OCI-M2 (cell line): Measurements from ENCODE around the gene TRAFD1.
"Not testable (repeated sequence)": the region's sequence is repeated elsewhere in the genome, so short reads cannot be mapped to it uniquely, and the experiment has no call there.

ENCODE experiments used
- DNase-seq: peaks from one replicate; lab custom pipeline; 2025; ENCODE audit not compliant: unreplicated experiment; lab: John Stamatoyannopoulos, UW

The TRAFD1 gene, protein sequence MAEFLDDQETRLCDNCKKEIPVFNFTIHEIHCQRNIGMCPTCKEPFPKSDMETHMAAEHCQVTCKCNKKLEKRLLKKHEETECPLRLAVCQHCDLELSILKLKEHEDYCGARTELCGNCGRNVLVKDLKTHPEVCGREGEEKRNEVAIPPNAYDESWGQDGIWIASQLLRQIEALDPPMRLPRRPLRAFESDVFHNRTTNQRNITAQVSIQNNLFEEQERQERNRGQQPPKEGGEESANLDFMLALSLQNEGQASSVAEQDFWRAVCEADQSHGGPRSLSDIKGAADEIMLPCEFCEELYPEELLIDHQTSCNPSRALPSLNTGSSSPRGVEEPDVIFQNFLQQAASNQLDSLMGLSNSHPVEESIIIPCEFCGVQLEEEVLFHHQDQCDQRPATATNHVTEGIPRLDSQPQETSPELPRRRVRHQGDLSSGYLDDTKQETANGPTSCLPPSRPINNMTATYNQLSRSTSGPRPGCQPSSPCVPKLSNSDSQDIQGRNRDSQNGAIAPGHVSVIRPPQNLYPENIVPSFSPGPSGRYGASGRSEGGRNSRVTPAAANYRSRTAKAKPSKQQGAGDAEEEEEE

DNA sequence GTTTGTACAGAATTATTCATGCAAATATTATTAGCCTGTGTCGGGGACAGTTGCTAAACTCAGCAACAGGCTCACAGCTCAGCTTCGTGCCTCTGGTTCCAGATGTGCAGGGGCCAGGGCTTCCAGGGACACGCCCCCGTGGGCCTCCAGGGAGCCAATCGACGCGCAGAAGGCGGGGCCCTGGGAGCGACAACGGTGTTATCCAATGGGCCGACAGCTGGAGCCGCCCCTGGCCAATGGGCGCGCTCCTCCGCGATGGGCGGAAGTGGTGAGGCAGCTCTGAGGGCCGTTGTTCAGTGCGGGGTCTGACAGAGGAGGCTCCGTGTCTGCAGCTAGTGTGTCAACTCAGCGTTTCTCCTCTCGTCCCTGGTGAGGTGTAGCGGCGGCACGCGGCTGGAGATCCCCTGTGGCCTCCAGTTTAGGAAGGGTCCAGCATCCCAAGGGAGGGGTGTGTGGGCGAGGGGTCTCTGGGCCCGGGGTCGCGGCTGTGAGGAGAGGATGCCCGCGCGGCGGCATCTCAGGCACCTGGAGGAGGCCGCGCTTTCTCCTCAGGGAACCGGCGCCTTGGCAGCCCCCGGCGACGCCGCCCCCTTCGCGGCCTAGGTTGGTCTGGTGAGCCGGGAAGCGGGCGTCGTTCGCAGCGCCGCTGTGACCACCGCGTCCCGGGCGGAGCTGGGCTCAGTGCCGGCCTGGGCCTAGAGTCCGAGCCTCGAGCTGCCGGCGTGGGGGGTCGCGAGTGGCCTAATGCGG lies at the start of gene TRAFD1:
TSS of gene TRAFD1 (plus strand) at position 311 of the 750 bp plus-strand sequence. CDS start 4,963 bp downstream, outside the sequence.
- DNase-seq: peak; percentile 75

DNA sequence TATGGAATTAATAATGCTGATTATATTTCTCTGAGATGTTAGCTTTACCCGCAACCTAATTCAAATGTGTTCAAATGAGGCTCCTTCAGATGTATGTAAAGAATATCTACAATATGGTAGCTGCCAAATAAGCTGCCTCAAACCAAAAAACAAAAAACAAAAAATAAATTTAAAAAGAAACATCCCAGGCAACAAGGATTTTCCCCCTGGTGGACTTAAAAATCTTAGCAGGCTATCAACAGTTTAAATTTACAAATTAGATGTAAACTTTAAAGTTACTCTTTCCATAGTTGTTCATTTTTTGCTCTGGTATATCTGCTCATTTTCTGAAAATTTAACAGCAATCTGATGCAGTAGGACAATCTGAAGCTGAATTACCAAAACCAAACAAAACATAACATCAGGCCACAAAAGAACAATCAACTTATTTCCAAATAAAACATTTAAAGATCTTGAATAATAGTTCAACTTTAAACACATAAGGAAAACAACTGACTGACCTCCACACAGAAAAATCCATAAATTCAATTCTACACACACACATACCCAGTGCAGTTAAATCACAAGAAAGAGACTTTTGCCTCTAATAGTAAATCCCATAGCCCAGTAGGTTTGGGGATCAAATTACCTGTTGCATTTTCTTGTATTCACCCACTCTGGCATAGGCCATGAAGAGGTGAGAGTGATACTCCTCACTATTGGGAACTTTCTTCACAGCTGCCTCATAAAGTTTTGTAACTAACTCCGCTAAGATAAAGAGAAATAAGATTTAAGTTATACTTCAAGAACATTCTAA lies 38.1 kb upstream of the TRAFD1 start:
- DNase-seq: no peak

DNA sequence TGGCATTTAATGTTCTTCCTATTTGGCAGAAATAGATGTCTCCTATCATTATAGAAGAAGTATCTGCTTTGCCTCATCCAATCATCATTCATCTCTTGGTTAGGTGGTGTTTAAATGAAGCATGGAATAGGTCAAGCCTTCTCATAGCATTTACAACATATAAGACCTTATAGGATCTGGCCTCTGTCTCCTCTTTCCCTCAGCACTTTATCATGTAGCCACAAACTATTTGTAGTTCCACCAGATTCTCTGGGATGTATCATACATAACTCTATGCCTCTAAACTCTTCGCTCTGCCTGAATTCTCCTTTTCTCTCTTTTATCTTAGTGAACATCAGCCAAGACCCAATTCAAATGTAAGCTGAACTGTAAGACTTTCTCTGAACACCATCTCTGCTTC lies 37.5 kb upstream of the TRAFD1 start:
- no peak for DNase-seq

DNA sequence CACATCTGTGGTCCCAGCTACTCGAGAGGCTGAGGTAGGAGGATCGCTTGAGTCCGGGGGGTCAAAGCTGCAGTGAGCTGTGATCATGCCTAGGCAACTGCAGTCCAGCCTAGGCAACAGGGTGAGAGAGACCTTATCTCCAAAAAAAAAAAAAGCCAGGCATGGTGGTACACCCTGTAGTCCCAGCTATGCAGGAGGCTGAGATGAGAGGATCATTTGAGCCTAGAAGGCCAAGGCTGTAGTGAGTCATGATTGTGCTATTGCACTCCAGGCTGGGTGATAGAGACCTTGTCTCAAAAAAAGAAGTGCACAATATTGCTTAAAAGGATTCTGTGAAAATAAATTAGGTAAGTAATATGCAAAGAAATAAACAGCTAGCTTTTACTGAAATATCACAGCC lies 33.8 kb upstream of the TRAFD1 start:
- no peak for DNase-seq

DNA sequence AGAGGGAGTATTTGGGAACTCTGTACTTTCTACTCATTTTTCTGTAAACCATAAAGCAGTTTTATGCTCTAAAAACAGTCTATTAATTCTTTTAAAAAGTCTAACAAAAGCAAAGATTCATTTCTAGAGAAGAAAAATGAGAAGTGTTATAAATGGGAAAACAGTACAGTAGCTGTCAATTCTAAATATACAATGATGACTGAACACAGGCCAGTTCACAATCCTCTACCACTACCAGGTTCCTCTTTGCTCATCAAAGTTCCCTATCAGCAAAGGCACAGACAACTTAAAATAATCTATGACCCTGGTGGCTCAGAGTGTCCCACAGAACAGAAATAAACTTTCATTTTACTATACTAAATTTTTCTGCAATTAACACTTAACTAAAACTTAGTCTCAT lies 29.3 kb upstream of the TRAFD1 start:
- DNase-seq: peak; percentile 31

DNA sequence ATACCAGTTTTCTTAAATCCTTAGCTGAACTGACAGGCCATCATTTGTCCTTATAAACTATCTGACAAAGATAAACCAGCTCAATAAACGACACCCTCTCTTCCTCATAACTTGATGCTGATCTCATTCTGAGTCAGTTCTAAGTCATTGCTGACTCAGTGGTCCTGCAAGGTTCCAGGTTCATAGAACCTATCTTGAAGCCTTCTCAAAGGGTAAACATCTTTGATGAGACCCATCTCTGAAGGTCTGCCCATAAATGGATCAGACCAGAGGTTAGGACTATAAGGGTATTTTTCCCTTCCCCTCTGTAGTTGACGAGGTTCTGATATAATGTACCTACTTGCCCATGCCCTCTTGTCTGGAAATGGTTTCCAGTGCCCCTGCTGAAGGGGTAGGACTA lies 28.7 kb upstream of the TRAFD1 start:
- no peak for DNase-seq

DNA sequence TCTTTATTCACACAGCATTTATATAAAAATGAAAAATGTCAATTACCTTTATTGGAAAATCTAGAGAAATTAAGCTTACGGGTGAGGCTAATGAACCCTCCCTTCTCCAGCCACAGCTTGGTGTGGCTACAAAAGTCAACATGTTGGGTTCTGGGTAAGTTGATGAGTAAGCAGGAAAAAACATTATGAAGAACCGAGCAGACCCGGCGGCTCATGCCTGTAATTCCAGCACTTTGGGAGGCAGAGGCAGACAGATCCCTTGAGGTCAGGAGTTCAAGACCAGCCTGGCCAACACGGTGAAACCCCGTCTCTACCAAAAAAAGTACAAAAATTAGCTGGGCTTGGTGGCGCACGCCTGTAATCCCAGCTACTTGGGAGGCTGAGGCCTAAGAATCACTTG lies 27.7 kb upstream of the TRAFD1 start:
- no peak for DNase-seq

DNA sequence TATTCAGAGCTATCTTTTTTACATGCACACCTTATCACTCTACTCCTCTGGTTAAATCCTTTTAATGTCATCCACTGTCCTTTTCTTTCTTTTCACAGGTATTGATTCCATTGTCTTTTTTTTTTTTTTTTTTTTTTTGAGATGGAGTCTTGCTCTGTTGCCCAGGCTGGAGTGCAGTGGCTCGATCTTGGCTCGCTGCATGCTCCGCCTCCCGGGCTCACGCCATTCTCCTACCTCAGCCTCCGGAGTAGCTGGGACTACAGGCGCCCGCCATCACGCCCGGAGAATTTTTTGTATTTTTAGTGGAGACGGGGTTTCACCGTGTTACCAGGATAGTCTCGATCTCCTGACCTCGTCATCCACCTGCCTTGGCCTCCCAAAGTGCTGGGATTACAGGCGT lies 24.9 kb upstream of the TRAFD1 start:
- not testable (repeated sequence) for DNase-seq

DNA sequence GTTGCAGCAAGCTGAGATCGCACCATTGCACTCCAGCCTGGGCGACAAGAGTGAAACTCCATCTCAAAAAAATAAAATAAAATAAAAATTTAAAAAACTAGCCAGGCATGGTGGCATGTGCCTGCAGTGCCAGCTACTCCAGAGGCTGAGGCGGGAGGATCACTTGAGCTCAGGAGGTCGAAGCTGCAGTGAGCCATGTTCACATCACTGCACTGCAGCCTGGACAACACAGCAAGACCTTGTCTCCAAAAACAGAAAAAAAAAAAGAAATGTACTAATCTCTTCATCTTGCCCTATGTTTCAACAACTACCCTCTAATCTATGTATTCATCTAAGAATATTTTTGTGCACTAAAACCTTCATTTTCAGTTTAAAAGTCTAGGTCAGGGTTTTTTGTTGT lies 23.2 kb upstream of the TRAFD1 start:
- no peak for DNase-seq

DNA sequence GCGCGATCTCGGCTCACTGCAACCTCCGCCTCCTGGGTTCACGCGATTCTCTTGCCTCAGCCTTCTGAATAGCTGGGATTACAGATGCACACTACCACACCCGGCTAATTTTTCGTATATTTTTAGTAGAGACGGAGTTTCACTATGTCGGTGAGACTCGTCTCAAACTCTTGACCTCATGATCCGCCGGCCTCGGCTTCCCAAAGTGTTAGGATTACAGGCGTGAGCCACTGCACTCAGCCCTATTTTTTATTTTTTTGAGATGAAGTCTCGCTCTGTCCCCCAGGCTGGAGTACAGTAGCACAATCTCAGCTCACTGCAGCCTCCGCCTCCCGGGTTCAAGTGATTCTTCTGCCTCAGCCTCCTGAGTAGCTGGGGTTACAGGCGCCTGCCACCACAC lies 22.6 kb upstream of the TRAFD1 start:
- not testable (repeated sequence) for DNase-seq

DNA sequence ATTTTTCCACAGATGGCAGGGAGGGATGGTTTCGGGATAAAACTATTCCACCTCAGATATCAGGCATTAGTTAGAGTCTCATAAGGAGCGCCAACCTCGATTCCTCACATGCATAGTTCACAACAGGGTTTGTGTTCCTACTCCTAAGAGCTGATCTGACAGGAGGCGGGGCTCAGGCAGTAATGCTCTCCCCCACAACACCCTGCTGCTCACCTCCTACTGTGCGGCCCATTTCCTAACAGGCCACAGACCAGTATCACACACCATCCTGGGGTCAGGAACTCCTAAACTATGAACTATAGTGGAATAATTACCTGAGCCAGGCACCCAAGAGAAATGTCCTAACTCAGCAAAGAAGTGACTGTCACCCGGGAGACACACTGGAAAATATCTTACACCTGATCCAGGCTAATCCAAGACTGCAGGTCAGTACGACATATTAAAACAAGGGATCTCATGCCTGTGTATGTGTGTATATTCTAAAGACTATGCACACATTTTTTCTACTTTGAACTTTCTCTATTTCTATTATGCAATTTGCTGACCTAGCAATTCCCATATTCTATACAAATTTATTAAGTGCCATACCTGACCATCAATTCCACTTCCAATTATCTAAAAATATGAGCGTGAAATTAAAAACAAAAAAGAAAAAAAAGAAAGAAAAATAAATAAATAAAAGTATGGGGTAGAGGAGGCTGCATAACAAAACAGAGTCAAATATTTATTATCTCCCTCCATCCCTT lies 21.4 kb upstream of the TRAFD1 start:
- DNase-seq: no peak

DNA sequence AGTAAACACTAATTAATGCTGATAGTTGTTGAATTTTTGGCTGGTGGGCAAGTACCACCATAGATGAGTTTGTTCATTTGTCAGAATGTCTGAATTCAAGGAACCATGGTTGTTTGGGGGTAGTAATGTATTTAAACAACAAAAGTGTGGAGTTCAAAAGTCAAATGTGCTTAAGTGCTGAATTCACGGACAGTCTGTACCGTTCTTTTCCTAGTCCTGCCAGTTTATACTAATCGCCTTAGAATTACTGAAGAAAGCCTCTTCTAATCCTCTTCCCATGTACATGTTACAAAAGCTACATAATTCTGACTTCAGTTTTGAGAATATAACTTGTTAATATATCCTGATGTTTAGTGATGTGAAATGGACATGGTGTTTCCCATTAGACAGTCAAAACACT lies 19.5 kb upstream of the TRAFD1 start:
- no peak for DNase-seq

DNA sequence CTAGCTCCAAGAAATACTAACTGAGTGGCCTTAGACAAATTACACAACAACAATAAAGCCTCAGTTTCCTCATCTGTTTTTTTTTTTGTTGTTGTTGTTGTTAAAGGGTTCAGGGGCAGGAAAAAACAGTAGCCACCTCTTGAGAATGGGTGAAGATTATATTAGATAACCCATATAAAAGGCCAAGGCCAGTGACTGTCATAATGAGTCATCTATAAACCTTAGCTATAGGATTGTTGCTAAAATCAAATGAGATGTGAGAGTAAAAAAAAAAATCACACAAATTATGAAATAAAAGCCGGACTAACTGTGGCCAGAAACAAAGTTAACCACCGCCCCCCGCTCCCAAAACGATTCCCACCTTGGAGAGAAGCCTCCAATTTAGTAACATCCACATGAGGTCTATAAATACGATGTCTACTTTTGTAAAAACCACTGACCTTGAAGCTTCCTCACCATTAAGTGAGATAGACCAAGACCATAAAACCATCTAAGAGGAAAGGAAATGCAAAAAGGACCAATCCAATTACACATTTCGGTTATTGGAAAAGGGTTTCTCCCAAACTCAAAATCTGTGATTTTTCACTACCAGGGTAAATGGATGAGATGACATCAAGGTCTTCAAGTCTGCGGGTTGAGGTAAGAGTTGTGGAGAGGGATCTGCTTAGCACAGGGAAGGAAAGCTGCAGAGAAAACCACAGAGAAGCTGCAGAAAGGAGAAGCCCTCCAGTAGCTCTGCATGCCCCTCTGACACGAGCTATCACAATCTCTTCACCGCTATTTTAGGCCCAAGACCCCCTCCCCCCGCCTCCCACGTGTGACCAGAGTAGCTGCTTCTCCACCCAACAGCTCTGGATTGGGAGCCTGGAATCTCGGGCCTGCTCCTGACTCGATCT lies 17.8 kb upstream of the TRAFD1 start:
- no peak for DNase-seq

DNA sequence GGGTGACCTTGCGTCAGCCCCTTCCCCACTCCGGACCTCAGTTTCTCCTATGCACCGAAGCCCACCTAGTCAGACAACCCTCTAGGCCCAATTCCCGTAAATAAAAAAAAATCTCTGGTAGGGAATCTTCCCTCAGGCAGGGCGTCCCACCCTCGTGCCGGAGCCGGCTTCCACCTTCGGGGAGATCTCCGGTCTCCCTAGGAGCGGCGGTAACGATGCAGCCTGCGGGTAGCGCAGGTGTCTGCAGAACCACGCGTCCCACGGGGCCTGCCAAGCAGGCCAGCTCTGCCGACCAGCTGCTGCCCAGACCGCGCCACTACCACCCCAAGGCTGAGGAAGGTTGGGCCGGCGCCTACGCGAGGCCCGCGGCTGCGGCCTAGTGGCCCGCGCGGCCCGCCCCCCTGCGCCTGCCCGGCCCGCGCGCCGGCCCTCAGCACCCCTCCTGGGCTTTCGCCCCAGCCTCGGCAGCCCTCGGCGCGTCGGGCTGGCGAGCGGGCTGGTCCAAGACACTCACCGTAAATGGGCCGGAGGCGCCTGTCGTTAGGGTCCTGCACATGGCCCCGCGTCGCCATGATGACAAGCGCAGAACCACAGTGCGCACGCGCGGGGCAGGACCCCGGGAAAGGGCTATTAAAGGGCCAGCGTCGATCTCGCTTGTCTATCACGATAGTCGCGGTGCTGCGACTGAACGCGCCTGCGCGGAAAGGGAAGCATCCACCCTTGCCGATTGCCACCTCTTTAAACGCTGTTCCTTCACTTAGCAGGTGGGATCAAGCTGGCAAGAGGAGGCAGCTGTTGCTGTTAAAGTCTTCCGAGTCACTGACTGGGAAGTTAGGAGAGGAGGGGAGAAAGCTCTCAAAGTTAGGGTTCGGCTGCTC lies 16.9 kb upstream of the TRAFD1 start, which contains the start of gene NAA25:
TSS of gene NAA25 (minus strand) at position 582 of the 878 bp plus-strand sequence. CDS start at position 572, 10 bp downstream.
- peak; percentile 66 for DNase-seq

DNA sequence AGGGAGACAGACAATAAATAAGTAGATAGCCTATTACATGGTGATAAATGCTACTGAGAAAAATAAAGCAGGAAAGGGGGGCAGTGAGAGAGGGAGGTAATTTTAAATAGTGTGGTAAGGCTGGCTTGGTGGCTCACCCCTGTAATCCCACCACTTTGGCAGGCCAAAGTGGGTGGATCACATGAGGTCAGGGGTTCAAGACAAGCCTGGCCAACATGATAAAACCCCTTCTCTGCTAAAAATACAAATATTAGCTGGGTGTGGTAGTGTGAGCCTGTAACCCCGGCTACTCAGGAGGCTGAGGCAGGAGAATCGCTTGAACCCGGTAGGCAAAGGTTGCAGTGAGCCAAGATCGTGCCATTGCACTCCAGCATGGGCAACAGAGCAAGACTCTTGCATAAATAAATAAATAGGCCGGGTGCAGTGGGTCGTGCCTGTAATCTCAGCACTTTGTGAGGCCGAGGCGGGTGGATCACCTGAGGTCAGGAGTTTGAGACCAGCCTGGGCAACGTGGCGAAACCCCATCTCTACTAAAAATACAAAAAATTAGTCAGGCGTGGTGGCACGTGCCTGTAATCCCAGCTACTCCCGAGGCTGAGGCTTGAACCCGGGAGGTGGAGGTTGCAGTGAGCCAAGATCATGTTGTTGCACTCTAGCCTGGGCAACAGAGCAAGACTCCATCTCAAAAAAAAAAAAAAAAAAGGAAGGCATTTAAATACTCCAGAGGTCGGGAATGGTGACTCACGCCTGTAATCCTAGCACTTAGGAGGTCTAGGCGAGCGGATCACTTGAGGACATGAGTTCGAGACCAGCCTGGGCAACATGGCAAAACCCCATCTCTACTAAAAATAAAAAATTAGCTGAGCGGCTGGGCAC lies 14.3 kb upstream of the TRAFD1 start:
- not testable (repeated sequence) for DNase-seq

DNA sequence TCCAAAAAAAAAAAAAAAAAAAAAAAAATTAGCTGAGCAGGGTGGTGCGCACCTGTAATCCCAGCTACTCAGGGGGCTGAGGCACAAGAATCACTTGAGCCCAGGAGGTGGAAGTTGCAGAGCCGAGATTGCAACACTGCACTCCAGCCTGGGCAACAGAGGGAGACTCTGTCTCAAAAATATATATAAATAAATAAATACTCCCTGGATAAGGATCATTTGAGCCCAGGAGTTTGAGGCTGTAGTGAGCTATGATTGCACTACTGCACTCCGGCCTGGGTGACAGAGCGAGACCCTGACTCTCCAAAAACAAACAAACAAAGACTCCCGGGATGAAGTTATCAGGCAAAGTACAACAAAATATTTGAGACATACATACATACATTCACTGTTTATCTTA lies 13.4 kb upstream of the TRAFD1 start:
- no peak for DNase-seq

DNA sequence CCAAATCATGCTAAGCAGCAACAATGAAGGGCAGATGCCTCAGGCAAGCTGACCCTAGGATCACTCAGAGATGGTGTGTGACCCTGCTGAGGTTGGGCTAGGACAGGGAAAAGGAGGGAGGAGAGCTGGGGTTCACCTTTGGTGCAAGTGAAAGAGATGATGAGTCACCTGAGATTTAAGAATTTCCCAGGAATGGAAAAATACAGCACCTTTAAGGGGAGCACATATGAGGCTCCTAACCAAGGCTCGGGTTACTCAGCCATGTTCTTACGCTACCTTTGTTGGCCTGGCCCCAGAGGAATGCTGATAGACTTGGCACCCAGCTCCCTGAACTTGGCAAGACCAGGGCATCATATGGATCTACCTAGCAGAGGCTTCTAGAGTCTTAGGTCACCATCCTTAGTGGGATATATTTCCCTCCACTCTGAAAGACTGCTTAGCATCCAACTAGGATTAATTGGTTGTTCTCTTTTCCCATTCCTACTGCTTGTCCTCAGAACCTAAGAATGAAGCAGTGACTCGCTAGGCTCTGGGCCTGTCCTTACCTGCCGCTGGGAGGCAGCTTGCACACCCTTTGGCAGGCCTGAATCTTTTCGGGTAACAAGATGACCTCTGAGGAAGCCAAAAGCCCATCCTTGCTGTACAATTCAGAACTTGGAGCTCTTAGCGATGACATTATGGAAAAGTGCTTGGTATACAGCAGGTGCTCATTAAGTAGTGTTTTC lies 12.8 kb upstream of the TRAFD1 start:
- no peak for DNase-seq
